Measurements from ENCODE around the gene NPM1.
"Not testable (repeated sequence)": the region's sequence is repeated elsewhere in the genome, so short reads cannot be mapped to it uniquely, and the experiment has no call there.

- TF ChIP-seq CTCF (IDR thresholded peaks at IDR 0.05; ENCODE audit: low read depth, low read length); EZH2phosphoT487 (IDR thresholded peaks at IDR 0.05; ENCODE audit: low read depth): not testable (repeated sequence)
Observed at GRCh38 chr5:171384416-171384815, 3.2 kb upstream of the NPM1 start.
